ENCODE results near the gene IDH3A.

Gene IDH3A

DNA sequence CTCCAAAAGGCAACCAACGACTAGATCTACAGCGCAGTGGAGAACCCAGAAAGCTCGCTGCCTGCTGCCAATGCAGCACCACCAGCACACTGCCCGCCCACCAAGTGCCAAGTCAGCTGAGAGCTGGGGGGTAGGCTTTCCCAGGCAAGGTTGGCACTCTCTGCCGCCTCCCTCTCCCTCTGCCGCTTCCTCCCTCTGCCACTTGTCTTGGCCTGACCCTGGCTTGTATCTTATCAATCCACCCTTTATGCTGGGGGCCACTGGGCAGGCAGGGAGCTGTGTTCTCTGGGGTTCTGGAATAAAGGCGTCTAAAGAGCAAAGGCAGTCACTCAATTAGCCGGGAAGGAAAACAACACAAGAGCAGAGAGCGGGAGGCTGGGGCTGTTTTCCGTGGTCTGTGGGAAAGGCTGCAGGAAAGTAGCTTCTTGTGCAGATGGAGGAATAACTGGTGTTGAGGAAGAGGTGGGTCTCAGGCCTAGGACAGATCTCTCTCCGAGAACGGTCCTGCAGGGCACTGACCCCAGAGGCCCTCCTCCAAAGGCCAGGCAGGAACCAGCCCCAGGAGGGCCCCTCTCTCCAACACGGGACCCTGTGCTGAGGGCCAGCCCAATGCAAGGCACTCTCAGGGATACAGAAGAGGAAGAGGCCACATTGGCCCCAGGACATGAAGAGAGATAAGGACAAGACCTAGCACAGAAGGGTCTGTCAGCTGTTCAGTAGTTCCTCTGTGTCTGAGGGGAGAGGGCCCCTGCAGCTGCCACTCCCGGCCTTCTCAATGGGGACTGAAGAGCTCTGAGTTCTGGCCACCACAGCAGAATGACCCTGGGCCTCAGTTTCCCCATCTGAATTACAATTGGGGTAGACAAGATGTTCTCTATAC, 54.4 kb downstream of the IDH3A start (continued):
- TF ChIP-seq, protein P1, sequence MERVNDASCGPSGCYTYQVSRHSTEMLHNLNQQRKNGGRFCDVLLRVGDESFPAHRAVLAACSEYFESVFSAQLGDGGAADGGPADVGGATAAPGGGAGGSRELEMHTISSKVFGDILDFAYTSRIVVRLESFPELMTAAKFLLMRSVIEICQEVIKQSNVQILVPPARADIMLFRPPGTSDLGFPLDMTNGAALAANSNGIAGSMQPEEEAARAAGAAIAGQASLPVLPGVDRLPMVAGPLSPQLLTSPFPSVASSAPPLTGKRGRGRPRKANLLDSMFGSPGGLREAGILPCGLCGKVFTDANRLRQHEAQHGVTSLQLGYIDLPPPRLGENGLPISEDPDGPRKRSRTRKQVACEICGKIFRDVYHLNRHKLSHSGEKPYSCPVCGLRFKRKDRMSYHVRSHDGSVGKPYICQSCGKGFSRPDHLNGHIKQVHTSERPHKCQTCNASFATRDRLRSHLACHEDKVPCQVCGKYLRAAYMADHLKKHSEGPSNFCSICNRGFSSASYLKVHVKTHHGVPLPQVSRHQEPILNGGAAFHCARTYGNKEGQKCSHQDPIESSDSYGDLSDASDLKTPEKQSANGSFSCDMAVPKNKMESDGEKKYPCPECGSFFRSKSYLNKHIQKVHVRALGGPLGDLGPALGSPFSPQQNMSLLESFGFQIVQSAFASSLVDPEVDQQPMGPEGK (CRISPR knock-in tag; IDR thresholded peaks at IDR 0.05; ENCODE audit: borderline replicate concordance), result no peak
- no peak for TF ChIP-seq GLIS3 (CRISPR knock-in tag; IDR thresholded peaks at IDR 0.05)
- TF ChIP-seq, protein P2, sequence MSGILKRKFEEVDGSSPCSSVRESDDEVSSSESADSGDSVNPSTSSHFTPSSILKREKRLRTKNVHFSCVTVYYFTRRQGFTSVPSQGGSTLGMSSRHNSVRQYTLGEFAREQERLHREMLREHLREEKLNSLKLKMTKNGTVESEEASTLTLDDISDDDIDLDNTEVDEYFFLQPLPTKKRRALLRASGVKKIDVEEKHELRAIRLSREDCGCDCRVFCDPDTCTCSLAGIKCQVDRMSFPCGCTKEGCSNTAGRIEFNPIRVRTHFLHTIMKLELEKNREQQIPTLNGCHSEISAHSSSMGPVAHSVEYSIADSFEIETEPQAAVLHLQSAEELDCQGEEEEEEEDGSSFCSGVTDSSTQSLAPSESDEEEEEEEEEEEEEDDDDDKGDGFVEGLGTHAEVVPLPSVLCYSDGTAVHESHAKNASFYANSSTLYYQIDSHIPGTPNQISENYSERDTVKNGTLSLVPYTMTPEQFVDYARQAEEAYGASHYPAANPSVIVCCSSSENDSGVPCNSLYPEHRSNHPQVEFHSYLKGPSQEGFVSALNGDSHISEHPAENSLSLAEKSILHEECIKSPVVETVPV (CRISPR knock-in tag; IDR thresholded peaks at IDR 0.05), result no peak

DNA sequence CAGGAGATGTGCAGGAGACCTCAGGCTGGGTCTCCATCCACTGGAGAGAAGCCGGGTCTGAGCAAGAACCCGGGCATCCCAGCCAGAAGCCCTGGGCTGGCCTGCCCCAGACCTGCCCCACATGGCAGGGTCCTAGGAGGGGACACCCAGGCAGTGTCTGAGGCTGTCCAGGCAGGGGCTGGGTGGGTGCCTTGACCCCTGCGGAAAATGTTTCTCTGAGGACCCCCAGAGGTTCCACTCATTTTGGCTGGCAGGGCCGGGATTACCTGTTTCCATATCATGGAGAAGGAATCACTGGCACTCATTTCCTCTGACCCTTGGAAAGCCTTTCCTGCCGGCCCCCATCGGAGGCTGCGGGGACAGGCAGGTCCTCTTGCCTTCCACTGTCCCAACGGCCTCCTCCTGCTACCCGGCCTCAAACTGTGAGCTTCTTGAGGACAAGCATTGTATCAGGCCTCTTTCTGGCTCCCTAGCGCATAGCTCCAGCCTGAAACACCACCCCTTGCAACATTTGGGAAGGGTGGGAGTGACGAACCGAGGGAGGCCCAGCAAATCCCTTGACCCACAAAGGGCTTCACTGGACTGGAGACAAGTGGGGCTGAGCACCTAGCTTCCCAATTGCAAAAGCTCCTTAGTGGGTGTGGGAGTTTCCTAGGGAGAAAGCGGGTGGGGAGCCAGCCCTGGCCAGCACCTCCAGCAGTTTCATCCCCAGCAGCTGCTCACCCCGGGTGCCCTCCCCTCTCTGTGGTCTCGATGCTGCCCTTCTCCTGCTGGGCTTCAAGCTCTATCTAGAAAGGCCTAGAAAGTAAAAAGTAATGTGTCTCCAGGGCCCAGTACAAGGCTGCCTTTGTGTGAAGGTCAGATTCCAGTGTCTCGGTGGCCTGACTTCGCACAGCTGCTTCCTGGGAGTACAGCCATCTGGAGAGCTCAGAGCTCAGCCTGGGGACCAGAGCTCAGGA, 55.5 kb downstream of the IDH3A start:
- TF ChIP-seq, protein P3, sequence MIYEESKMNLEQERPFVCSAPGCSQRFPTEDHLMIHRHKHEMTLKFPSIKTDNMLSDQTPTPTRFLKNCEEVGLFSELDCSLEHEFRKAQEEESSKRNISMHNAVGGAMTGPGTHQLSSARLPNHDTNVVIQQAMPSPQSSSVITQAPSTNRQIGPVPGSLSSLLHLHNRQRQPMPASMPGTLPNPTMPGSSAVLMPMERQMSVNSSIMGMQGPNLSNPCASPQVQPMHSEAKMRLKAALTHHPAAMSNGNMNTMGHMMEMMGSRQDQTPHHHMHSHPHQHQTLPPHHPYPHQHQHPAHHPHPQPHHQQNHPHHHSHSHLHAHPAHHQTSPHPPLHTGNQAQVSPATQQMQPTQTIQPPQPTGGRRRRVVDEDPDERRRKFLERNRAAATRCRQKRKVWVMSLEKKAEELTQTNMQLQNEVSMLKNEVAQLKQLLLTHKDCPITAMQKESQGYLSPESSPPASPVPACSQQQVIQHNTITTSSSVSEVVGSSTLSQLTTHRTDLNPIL (CRISPR knock-in tag; IDR thresholded peaks at IDR 0.05; ENCODE audit: low read depth), result no peak
- TF ChIP-seq ZNF565 (CRISPR knock-in tag; conservative IDR thresholded peaks at IDR 0.05; ENCODE audit: low read depth) (no peak), RARB (CRISPR knock-in tag; IDR thresholded peaks at IDR 0.05) (no peak), ISL1 (CRISPR knock-in tag; IDR thresholded peaks at IDR 0.05) (no peak), TCF4 (CRISPR knock-in tag; IDR thresholded peaks at IDR 0.05; ENCODE audit: borderline replicate concordance) (no peak), ZFP3 (CRISPR knock-in tag; IDR thresholded peaks at IDR 0.05) (no peak)
- TF ChIP-seq, protein P2 (CRISPR knock-in tag; IDR thresholded peaks at IDR 0.05), result no peak
- TF ChIP-seq, protein P4, sequence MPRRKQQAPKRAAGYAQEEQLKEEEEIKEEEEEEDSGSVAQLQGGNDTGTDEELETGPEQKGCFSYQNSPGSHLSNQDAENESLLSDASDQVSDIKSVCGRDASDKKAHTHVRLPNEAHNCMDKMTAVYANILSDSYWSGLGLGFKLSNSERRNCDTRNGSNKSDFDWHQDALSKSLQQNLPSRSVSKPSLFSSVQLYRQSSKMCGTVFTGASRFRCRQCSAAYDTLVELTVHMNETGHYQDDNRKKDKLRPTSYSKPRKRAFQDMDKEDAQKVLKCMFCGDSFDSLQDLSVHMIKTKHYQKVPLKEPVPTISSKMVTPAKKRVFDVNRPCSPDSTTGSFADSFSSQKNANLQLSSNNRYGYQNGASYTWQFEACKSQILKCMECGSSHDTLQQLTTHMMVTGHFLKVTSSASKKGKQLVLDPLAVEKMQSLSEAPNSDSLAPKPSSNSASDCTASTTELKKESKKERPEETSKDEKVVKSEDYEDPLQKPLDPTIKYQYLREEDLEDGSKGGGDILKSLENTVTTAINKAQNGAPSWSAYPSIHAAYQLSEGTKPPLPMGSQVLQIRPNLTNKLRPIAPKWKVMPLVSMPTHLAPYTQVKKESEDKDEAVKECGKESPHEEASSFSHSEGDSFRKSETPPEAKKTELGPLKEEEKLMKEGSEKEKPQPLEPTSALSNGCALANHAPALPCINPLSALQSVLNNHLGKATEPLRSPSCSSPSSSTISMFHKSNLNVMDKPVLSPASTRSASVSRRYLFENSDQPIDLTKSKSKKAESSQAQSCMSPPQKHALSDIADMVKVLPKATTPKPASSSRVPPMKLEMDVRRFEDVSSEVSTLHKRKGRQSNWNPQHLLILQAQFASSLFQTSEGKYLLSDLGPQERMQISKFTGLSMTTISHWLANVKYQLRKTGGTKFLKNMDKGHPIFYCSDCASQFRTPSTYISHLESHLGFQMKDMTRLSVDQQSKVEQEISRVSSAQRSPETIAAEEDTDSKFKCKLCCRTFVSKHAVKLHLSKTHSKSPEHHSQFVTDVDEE (CRISPR knock-in tag; IDR thresholded peaks at IDR 0.05), result no peak
- TF ChIP-seq, protein P1 (CRISPR knock-in tag; IDR thresholded peaks at IDR 0.05; ENCODE audit: borderline replicate concordance), result no peak
- ATAC-seq, result no peak

DNA sequence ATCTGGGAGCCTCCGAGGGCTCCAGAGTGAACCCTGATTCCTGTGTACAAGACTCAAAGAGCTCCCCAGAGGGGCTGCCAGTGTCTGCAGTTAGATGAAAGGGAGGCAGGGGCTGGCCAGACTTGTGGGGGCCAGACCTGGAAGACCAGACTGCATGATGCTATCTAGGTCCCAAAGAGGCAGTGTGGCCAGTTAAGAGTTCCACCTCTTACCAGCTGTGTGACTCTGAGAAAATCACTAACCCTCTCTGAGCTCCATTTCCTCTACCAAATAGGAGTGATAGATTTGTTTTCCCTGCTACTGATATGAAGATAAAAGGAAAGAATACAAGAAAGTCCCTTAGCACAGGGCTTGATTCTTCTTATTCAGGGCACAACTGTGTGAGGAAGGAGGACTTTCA, 56.2 kb downstream of the IDH3A start:
- TF ChIP-seq ZFP3 (CRISPR knock-in tag; IDR thresholded peaks at IDR 0.05) (0 out of 2 replicates have a peak, but pooled peaks have one; percentile 34), RARB (CRISPR knock-in tag; IDR thresholded peaks at IDR 0.05) (no peak), ISL1 (CRISPR knock-in tag; IDR thresholded peaks at IDR 0.05) (no peak), CSDC2 (CRISPR knock-in tag; IDR thresholded peaks at IDR 0.05) (no peak)
- no peak for ATAC-seq

DNA sequence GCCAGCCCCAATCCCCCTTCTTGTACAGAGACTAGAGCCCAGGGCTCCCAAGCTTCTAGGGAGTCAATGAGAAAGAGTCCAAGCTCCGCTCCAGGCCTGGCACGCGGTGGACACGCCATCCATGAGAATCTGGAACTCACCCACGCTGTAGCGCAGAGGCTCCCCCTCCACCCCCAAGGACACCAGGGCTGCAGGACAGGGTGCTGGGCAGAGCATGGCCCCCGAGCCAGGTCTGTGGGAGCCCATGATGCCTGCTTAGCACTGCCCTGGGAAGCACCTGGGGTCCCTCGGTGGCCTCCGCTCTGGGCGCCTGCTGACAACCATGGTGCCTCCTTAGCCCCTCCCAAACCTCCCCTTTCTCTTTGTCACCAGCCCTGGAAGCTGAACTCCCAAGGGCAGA, 56.7 kb downstream of the IDH3A start:
- no peak for ATAC-seq
- TF ChIP-seq ESRRG (CRISPR knock-in tag; IDR thresholded peaks at IDR 0.05), result no peak
- no peak for TF ChIP-seq ZNF565 (CRISPR knock-in tag; conservative IDR thresholded peaks at IDR 0.05; ENCODE audit: low read depth)
- no peak for TF ChIP-seq BACH2 (CRISPR knock-in tag; IDR thresholded peaks at IDR 0.05; ENCODE audit: borderline replicate concordance)
- no peak for TF ChIP-seq PPARA (CRISPR knock-in tag; IDR thresholded peaks at IDR 0.05; ENCODE audit: borderline replicate concordance)
- TF ChIP-seq TOX (CRISPR knock-in tag; IDR thresholded peaks at IDR 0.05; ENCODE audit: borderline replicate concordance), result no peak
- no peak for TF ChIP-seq ZC3H10 (CRISPR knock-in tag; IDR thresholded peaks at IDR 0.05)
- TF ChIP-seq, protein P2 (CRISPR knock-in tag; IDR thresholded peaks at IDR 0.05), result no peak
- no peak for TF ChIP-seq RARB (CRISPR knock-in tag; IDR thresholded peaks at IDR 0.05)
- no peak for TF ChIP-seq ZNF8 (CRISPR knock-in tag; IDR thresholded peaks at IDR 0.05)

Measured in SK-N-SH treated with all-trans-retinoic acid at 6 μM for 48 hours (cell line).